H9 (cell line): ENCODE results near the gene C10orf95. TPM values are rescaled to one million over a fixed set of nuclear protein-coding genes. Genes with fewer than 3 reads are reported as not detected.
A peak's percentile ranks its signal among the peaks of the same experiment; 100 is the strongest.

Experiments used
- DNase-seq: peaks from one replicate; pipeline ENCODE4 v3.0.0-alpha.2; 2017
- H2AFZ ChIP-seq: one replicate; pipeline ENCODE4 v1.6.1; 2013; ENCODE audit warnings: mild to moderate bottlenecking, low read length, control low read depth, moderate library complexity
- H2AK5ac ChIP-seq: 2 replicates; pipeline ENCODE4 v1.6.1; 2013; ENCODE audit warnings: low read length, control low read depth, mixed read lengths; ENCODE audit not compliant: insufficient read length
- H2BK120ac ChIP-seq: one replicate; pipeline ENCODE4 v1.6.1; 2013; ENCODE audit warnings: low read depth, mild to moderate bottlenecking, low read length, control low read depth, inconsistent platforms; ENCODE audit not compliant: poor library complexity, severe bottlenecking
- H2BK12ac ChIP-seq: 2 replicates; pipeline ENCODE4 v1.6.1; 2013; ENCODE audit warnings: low read length, control low read depth, mixed read lengths, low read depth; ENCODE audit not compliant: insufficient read length
- H2BK15ac ChIP-seq: 2 replicates; pipeline ENCODE4 v1.6.1; 2013; ENCODE audit warnings: low read depth, low read length, control low read depth
- H2BK20ac ChIP-seq: one replicate; pipeline ENCODE4 v1.6.1; 2013; ENCODE audit warnings: low read depth, mild to moderate bottlenecking, low read length, control low read depth, inconsistent platforms; ENCODE audit not compliant: poor library complexity, severe bottlenecking
- H2BK5ac ChIP-seq: 2 replicates; pipeline ENCODE4 v1.6.1; 2013; ENCODE audit warnings: low read length, control low read depth, mixed read lengths; ENCODE audit not compliant: insufficient read length
- H3K14ac ChIP-seq: 2 replicates; pipeline ENCODE4 v1.6.1; 2013; ENCODE audit warnings: low read length, control low read depth; ENCODE audit not compliant: insufficient read depth
- H3K18ac ChIP-seq: 2 replicates; pipeline ENCODE4 v1.6.1; 2013; ENCODE audit warnings: low read depth, mild to moderate bottlenecking, mixed read lengths, low read length, control low read depth; ENCODE audit not compliant: insufficient read length
- H3K23ac ChIP-seq: 2 replicates; pipeline ENCODE4 v1.6.1; 2013; ENCODE audit warnings: low read length, control low read depth, mixed read lengths, low read depth; ENCODE audit not compliant: insufficient read length
- H3K23me2 ChIP-seq: 2 replicates; pipeline ENCODE4 v1.6.1; 2013; ENCODE audit warnings: low read depth, mild to moderate bottlenecking, mixed read lengths, low read length, control low read depth; ENCODE audit not compliant: insufficient read length, poor library complexity, severe bottlenecking
- H3K27ac ChIP-seq: 2 replicates; pipeline ENCODE4 v1.5.1; 2013; ENCODE audit warnings: low read length, control low read depth, mixed read lengths, low read depth; ENCODE audit not compliant: insufficient read length
- H3K27me3 ChIP-seq: 2 replicates; pipeline ENCODE4 v1.6.1; 2013; ENCODE audit warnings: low read length, control low read depth, inconsistent platforms; ENCODE audit not compliant: insufficient read depth
- H3K4ac ChIP-seq: 2 replicates; pipeline ENCODE4 v1.6.1; 2013; ENCODE audit warnings: low read depth, mild to moderate bottlenecking, control low read depth, inconsistent platforms, low read length, moderate library complexity
- H3K4me1 ChIP-seq: 2 replicates; pipeline ENCODE4 v1.6.1; 2013; ENCODE audit warnings: low read length, control low read depth, inconsistent platforms; ENCODE audit not compliant: insufficient read depth
- H3K4me2 ChIP-seq: 2 replicates; pipeline ENCODE4 v1.6.1; 2013; ENCODE audit warnings: low read length, control low read depth, mixed read lengths; ENCODE audit not compliant: insufficient read length, insufficient read depth
- H3K56ac ChIP-seq: 2 replicates; pipeline ENCODE4 v1.6.1; 2013; ENCODE audit warnings: low read depth, mild to moderate bottlenecking, mixed read lengths, low read length, control low read depth; ENCODE audit not compliant: insufficient read length
- H3K79me1 ChIP-seq: 2 replicates; pipeline ENCODE4 v1.6.1; 2013; ENCODE audit warnings: low read depth, mild to moderate bottlenecking, moderate library complexity, low read length, control low read depth, inconsistent platforms; ENCODE audit not compliant: insufficient read depth, poor library complexity, severe bottlenecking
- H3K79me2 ChIP-seq: 2 replicates; pipeline ENCODE4 v1.6.1; 2013; ENCODE audit warnings: low read length, control low read depth, inconsistent platforms; ENCODE audit not compliant: insufficient read depth
- H3K9ac ChIP-seq: 2 replicates; pipeline ENCODE4 v1.6.1; 2013; ENCODE audit warnings: low read length, control low read depth, mixed read lengths; ENCODE audit not compliant: insufficient read length; ENCODE audit errors: extremely low read depth
- H3K9me3 ChIP-seq: one replicate; pipeline ENCODE4 v1.6.1; 2013; ENCODE audit warnings: low read depth, low read length, inconsistent platforms; ENCODE audit not compliant: control insufficient read depth
- H3T11ph ChIP-seq: one replicate; pipeline ENCODE4 v1.6.1; 2013; ENCODE audit warnings: mild to moderate bottlenecking, low read length, control low read depth, inconsistent platforms
- H4K20me1 ChIP-seq: one replicate; pipeline ENCODE4 v1.6.1; 2013; ENCODE audit not compliant: control insufficient read depth, insufficient read length, insufficient read depth
- H4K5ac ChIP-seq: 2 replicates; pipeline ENCODE4 v1.6.1; 2013; ENCODE audit warnings: low read depth, mild to moderate bottlenecking, mixed read lengths, low read length, control low read depth; ENCODE audit not compliant: insufficient read length
- H4K8ac ChIP-seq: replicated peaks from 2 replicates; pipeline ENCODE4 v1.6.1; 2013; ENCODE audit warnings: low read length, control low read depth, mixed read lengths, low read depth; ENCODE audit not compliant: insufficient read length
- H4K91ac ChIP-seq: 2 replicates; pipeline ENCODE4 v1.6.1; 2013; ENCODE audit warnings: low read depth, mild to moderate bottlenecking, moderate library complexity, mixed read lengths, low read length, control low read depth; ENCODE audit not compliant: insufficient read length
- H3K27ac Mint-ChIP-seq, 3 experiments: 2 replicates in 2 of 3; 3 replicates in 1 of 3; pipeline ENCODE4 v1.8.0; 2020 to 2021; ENCODE audit warnings: mixed read lengths in 3 of 3, mild to moderate bottlenecking in 1 of 3, moderate library complexity in 1 of 3
- H3K27me3 Mint-ChIP-seq: 2 replicates; pipeline ENCODE4 v1.8.0; 2021; ENCODE audit warnings: low read depth, mild to moderate bottlenecking, moderate library complexity, mixed read lengths
- H3K36me3 Mint-ChIP-seq, 3 experiments: 2 replicates in 2 of 3; 3 replicates in 1 of 3; pipeline ENCODE4 v1.8.0; 2020 to 2021; ENCODE audit warnings: low read depth in 3 of 3, mixed read lengths in 3 of 3; ENCODE audit not compliant: insufficient read depth in 1 of 3
- H3K4me1 Mint-ChIP-seq, 2 experiments: 2 replicates each; pipeline ENCODE4 v1.8.0; 2020; ENCODE audit warnings: mixed read lengths in 2 of 2
- H3K4me3 Mint-ChIP-seq, 2 experiments: 2 replicates in 1 of 2; 3 replicates in 1 of 2; pipeline ENCODE4 v1.8.0; 2020 to 2021; ENCODE audit warnings: mild to moderate bottlenecking in 2 of 2, mixed read lengths in 2 of 2, moderate library complexity in 1 of 2
- H3K9me3 Mint-ChIP-seq, 2 experiments: 2 replicates in 1 of 2; 3 replicates in 1 of 2; pipeline ENCODE4 v1.8.0; 2020; ENCODE audit warnings: mild to moderate bottlenecking in 2 of 2, mixed read lengths in 2 of 2, moderate library complexity in 1 of 2
- WGBS: extraction: QIAGEN DNeasy Blood & Tissue Kit; methylation state at CpG from one replicate; pipeline ENCODE4 v1.1.7; 2013; ENCODE audit warnings: missing lambda C conversion rate, low lambda C conversion rate, mixed read lengths; ENCODE audit not compliant: insufficient read length; ENCODE audit errors: extremely low coverage; 5-methylcytosine and 5-hydroxymethylcytosine counted together
- total RNA-seq: library from RNA; stranded (reverse); gene quantifications from 2 replicates; pipeline ENCODE4 v1.2.1, GENCODE V29; 2021
- TF ChIP-seq, protein P1 (sequence below): fragments of 200-600 bp; sonication (generic); conservative IDR thresholded peaks from 3 replicates; pipeline ENCODE4 v1.8.0; 2021; ENCODE audit warnings: antibody characterized with exemption, mild to moderate bottlenecking

The C10orf95 gene
- total RNA-seq, 1 experiment from 2014 or later: not detected

GRCh38 chr10:102407425-102408130 is 43.8 kb downstream of the C10orf95 start:
- peaks cover 75% of the 10 kb centered on the region for H3K27me3 Mint-ChIP-seq
- Histone ChIP-seq H3K14ac (no peak overlapping the region), H3K4me1 (peaks cover 3% of the 10 kb centered on the region; the same call in 1 of the 2 replicates), H2BK15ac (no peak overlapping the region), H4K8ac (no peak overlapping the region), H4K5ac (no peak overlapping the region), H3K4ac (no peak overlapping the region), H2BK20ac (no peak overlapping the region), H2BK12ac (no peak overlapping the region), H3T11ph (no peak overlapping the region), H3K79me2 (no peaks in the 10 kb centered on the region), H3K27me3 (peaks cover 27% of the 10 kb centered on the region; the same call in 1 of the 2 replicates), H2AFZ (no peak overlapping the region), H2BK120ac (no peak overlapping the region), H3K23me2 (peaks cover 3% of the 10 kb centered on the region), H2AK5ac (no peak overlapping the region), H3K18ac (no peak overlapping the region), H3K9me3 (no peaks in the 10 kb centered on the region), H4K91ac (no peak overlapping the region), H3K27ac (no peak overlapping the region), H3K23ac (no peak overlapping the region), H3K79me1 (no peaks in the 10 kb centered on the region), H3K4me2 (no peak overlapping the region), H4K20me1 (peaks cover 2% of the 10 kb centered on the region), H3K9ac (no peak overlapping the region), H3K56ac (no peak overlapping the region), H2BK5ac (no peak overlapping the region)
- peaks cover under 1 to 2% (median 2%) of the 10 kb centered on the region in 3 experiments; a peak in 3 of 7 replicates for H3K36me3 Mint-ChIP-seq
- WGBS: no CpG with 5 or more reads among the region's 13 CpGs
- H3K4me1 Mint-ChIP-seq: peaks cover 20 to 26% of the 10 kb centered on the region in 2 experiments
- DNase-seq: no peak
- TF ChIP-seq, protein P1, sequence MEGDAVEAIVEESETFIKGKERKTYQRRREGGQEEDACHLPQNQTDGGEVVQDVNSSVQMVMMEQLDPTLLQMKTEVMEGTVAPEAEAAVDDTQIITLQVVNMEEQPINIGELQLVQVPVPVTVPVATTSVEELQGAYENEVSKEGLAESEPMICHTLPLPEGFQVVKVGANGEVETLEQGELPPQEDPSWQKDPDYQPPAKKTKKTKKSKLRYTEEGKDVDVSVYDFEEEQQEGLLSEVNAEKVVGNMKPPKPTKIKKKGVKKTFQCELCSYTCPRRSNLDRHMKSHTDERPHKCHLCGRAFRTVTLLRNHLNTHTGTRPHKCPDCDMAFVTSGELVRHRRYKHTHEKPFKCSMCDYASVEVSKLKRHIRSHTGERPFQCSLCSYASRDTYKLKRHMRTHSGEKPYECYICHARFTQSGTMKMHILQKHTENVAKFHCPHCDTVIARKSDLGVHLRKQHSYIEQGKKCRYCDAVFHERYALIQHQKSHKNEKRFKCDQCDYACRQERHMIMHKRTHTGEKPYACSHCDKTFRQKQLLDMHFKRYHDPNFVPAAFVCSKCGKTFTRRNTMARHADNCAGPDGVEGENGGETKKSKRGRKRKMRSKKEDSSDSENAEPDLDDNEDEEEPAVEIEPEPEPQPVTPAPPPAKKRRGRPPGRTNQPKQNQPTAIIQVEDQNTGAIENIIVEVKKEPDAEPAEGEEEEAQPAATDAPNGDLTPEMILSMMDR: no peak
- no peak overlapping the region for H3K27ac Mint-ChIP-seq
- peaks cover 0 to 4% of the 10 kb centered on the region in 2 experiments; a peak in 1 of 5 replicates for H3K9me3 Mint-ChIP-seq
- peak overlapping the region; percentile 44 to 45; a peak in 3 of 5 replicates for H3K4me3 Mint-ChIP-seq
